GM18951 (cell line): ENCODE data around the gene IDH3A.

Experiments
- POLR2A ChIP-seq: IDR thresholded peaks from 4 replicates; pipeline ENCODE4 v1.6.1; 2011; ENCODE audit warnings: mild to moderate bottlenecking; ENCODE audit not compliant: insufficient read length, insufficient read depth; ENCODE audit errors: extremely low read depth
- in situ Hi-C: fragments of 300-500 bp; cut with MboI; formaldehyde crosslinking; loops from one replicate; pipeline ENCODE4 v1.12.0; 2022; ENCODE audit warnings: low sequenced_read_pairs, mixed read lengths, inconsistent platforms; ENCODE audit not compliant: unreplicated experiment

IDH3A gene

GRCh38 chr15:78216276-78217104 is 67.3 kb downstream of the IDH3A start:
- TF ChIP-seq POLR2A, result no peak
- in situ Hi-C loops, result no loop called here

GRCh38 chr15:78220713-78221112 is 71.6 kb downstream of the IDH3A start:
- in situ Hi-C loops, result no loop called here
- TF ChIP-seq POLR2A, result no peak
